ENCODE measurements around the gene LBP. TPM values are rescaled to one million over a fixed set of nuclear protein-coding genes. Genes with fewer than 3 reads are reported as not detected.

LBP gene
- total and polyA plus RNA-seq, 4 experiments from 2014 or later = not detected

- ChIA-PET POLR2A (ENCODE audit: partially characterized antibody) (no interaction called here), CTCF (ENCODE audit: partially characterized antibody) (no interaction called here)
- Mint-ChIP-seq H3K36me3 (no peaks in the 10 kb centered on the region), H3K27ac (peak overlapping the region in 1 of 7 donors; percentile 35), H3K4me3 (no peak overlapping the region), H3K9me3 (peaks cover 2 to 18% (median 9%) of the 10 kb centered on the region in 8 donors), H3K4me1 (no peaks in the 10 kb centered on the region), H3K27me3 (peaks cover 18 to 25% of the 10 kb centered on the region in 2 donors)
- H3K36me3 ChIP-seq (ENCODE audit: insufficient read depth, low read length) = no peaks in the 10 kb centered on the region
- no peaks in the 10 kb centered on the region for H3K9me3 ChIP-seq (ENCODE audit: control insufficient read depth in 1 of 2, low read length in 2 of 2)
- H3K27ac ChIP-seq (ENCODE audit: low read depth, low read length) = no peak overlapping the region
- H3K4me1 ChIP-seq (ENCODE audit: insufficient read depth, low read length) = no peaks in the 10 kb centered on the region
- H3K4me3 ChIP-seq (ENCODE audit: low read length in 2 of 2) = no peak overlapping the region
- no peak for DNase-seq
- intact Hi-C loops (cut with micrococcal nuclease) = no loop called here
- H3K27me3 ChIP-seq (ENCODE audit: insufficient read depth, low read length) = no peaks in the 10 kb centered on the region
Measured at GRCh38 chr20:38340693-38341092, 5.6 kb upstream of the LBP start.

GRCh38 chr20:38342216-38342615 lies 4.1 kb upstream of the LBP start:
- H3K27ac ChIP-seq (ENCODE audit: low read depth, low read length) = no peak overlapping the region

GRCh38 chr20:38342713-38343310 lies 3.5 kb upstream of the LBP start:
- H3K27me3 Mint-ChIP-seq = peaks cover 7 to 17% of the 10 kb centered on the region in 2 donors
- intact Hi-C loops (cut with micrococcal nuclease) = no loop called here
- no peak overlapping the region for H3K4me3 ChIP-seq (ENCODE audit: low read length in 2 of 2)
- ChIA-PET CTCF (ENCODE audit: partially characterized antibody) (no interaction called here), POLR2A (ENCODE audit: partially characterized antibody) (no interaction called here)
- no peaks in the 10 kb centered on the region for H3K27me3 ChIP-seq (ENCODE audit: insufficient read depth, low read length)
- H3K4me3 Mint-ChIP-seq = no peak overlapping the region
- no peaks in the 10 kb centered on the region for H3K9me3 ChIP-seq (ENCODE audit: control insufficient read depth in 1 of 2, low read length in 2 of 2)
- H3K27ac Mint-ChIP-seq = no peak overlapping the region
- no peaks in the 10 kb centered on the region for H3K36me3 Mint-ChIP-seq
- no peaks in the 10 kb centered on the region for H3K4me1 Mint-ChIP-seq
- no peaks in the 10 kb centered on the region for H3K36me3 ChIP-seq (ENCODE audit: insufficient read depth, low read length)
- H3K27ac ChIP-seq (ENCODE audit: low read depth, low read length) = no peak overlapping the region
- H3K9me3 Mint-ChIP-seq = peaks cover 2 to 9% (median 4%) of the 10 kb centered on the region in 8 donors
- H3K4me1 ChIP-seq (ENCODE audit: insufficient read depth, low read length) = no peaks in the 10 kb centered on the region
- no peak for DNase-seq

More at GRCh38 chr20:38342216-38342615, 4.1 kb upstream of the LBP start:
- H3K9me3 ChIP-seq (ENCODE audit: control insufficient read depth in 1 of 2, low read length in 2 of 2) = no peaks in the 10 kb centered on the region
- no peak overlapping the region for H3K4me3 Mint-ChIP-seq
- CTCF ChIA-PET (ENCODE audit: partially characterized antibody) = no interaction called here
- no peak for DNase-seq
- H3K36me3 ChIP-seq (ENCODE audit: insufficient read depth, low read length) = no peaks in the 10 kb centered on the region
- H3K4me1 Mint-ChIP-seq = no peaks in the 10 kb centered on the region
- peaks cover 9 to 17% of the 10 kb centered on the region in 2 donors for H3K27me3 Mint-ChIP-seq
- POLR2A ChIA-PET (ENCODE audit: partially characterized antibody) = no interaction called here
- H3K4me3 ChIP-seq (ENCODE audit: low read length in 2 of 2) = no peak overlapping the region
- no peak overlapping the region for H3K27ac Mint-ChIP-seq
- peaks cover 2 to 15% (median 7%) of the 10 kb centered on the region in 8 donors for H3K9me3 Mint-ChIP-seq
- intact Hi-C loops (cut with micrococcal nuclease) = no loop called here
- H3K36me3 Mint-ChIP-seq = no peaks in the 10 kb centered on the region
- H3K27me3 ChIP-seq (ENCODE audit: insufficient read depth, low read length) = no peaks in the 10 kb centered on the region
- H3K4me1 ChIP-seq (ENCODE audit: insufficient read depth, low read length) = no peaks in the 10 kb centered on the region

- no peak overlapping the region for H3K27ac Mint-ChIP-seq
- Histone ChIP-seq H3K36me3 (ENCODE audit: insufficient read depth, low read length) (no peaks in the 10 kb centered on the region), H3K27ac (ENCODE audit: low read depth, low read length) (no peak overlapping the region), H3K27me3 (ENCODE audit: insufficient read depth, low read length) (no peaks in the 10 kb centered on the region), H3K4me1 (ENCODE audit: insufficient read depth, low read length) (no peaks in the 10 kb centered on the region), H3K9me3 (ENCODE audit: control insufficient read depth in 1 of 2, low read length in 2 of 2) (no peaks in the 10 kb centered on the region), H3K4me3 (ENCODE audit: low read length in 2 of 2) (no peak overlapping the region)
- no peak for DNase-seq
- H3K4me1 Mint-ChIP-seq = no peaks in the 10 kb centered on the region
- H3K4me3 Mint-ChIP-seq = no peak overlapping the region
- H3K27me3 Mint-ChIP-seq = peaks cover 4 to 14% of the 10 kb centered on the region in 2 donors
- intact Hi-C loops (cut with micrococcal nuclease) = no loop called here
- peaks cover 0 to 5% (median 0%) of the 10 kb centered on the region in 8 donors for H3K9me3 Mint-ChIP-seq
- POLR2A ChIA-PET (ENCODE audit: partially characterized antibody) = no interaction called here
- H3K36me3 Mint-ChIP-seq = no peaks in the 10 kb centered on the region
- CTCF ChIA-PET (ENCODE audit: partially characterized antibody) = no interaction called here
Measured at GRCh38 chr20:38343311-38344106, 2.8 kb upstream of the LBP start.

- CTCF ChIA-PET (ENCODE audit: partially characterized antibody) = no interaction called here
- intact Hi-C loops (cut with micrococcal nuclease) = no loop called here
- POLR2A ChIA-PET (ENCODE audit: partially characterized antibody) = no interaction called here
Measured at GRCh38 chr20:38344107-38344701, 2.1 kb upstream of the LBP start.

GRCh38 chr20:38345643-38346042 lies 639 bp upstream of the LBP start:
- H3K9me3 ChIP-seq (ENCODE audit: control insufficient read depth in 1 of 2, low read length in 2 of 2) = no peaks in the 10 kb centered on the region
- H3K27ac ChIP-seq (ENCODE audit: low read depth, low read length) = no peak overlapping the region
- H3K4me1 ChIP-seq (ENCODE audit: insufficient read depth, low read length) = no peaks in the 10 kb centered on the region
- Mint-ChIP-seq H3K27ac (no peak overlapping the region), H3K4me1 (no peaks in the 10 kb centered on the region), H3K36me3 (no peaks in the 10 kb centered on the region), H3K27me3 (peaks cover 4 to 5% of the 10 kb centered on the region in 2 donors), H3K9me3 (no peaks in the 10 kb centered on the region), H3K4me3 (no peak overlapping the region)
- H3K4me3 ChIP-seq (ENCODE audit: low read length in 2 of 2) = no peak overlapping the region
- H3K27me3 ChIP-seq (ENCODE audit: insufficient read depth, low read length) = no peaks in the 10 kb centered on the region
- CTCF ChIA-PET (ENCODE audit: partially characterized antibody) = no interaction called here
- no peaks in the 10 kb centered on the region for H3K36me3 ChIP-seq (ENCODE audit: insufficient read depth, low read length)
- intact Hi-C loops (cut with micrococcal nuclease) = no loop called here
- POLR2A ChIA-PET (ENCODE audit: partially characterized antibody) = no interaction called here
- no peak for DNase-seq

More at GRCh38 chr20:38344107-38344701, 2.1 kb upstream of the LBP start:
- H3K27me3 ChIP-seq (ENCODE audit: insufficient read depth, low read length) = no peaks in the 10 kb centered on the region
- Mint-ChIP-seq H3K27me3 (peaks cover 5 to 12% of the 10 kb centered on the region in 2 donors), H3K4me3 (no peak overlapping the region), H3K36me3 (no peaks in the 10 kb centered on the region), H3K9me3 (peaks cover 0 to 2% (median 0%) of the 10 kb centered on the region in 8 donors), H3K4me1 (no peaks in the 10 kb centered on the region), H3K27ac (no peak overlapping the region)
- no peak overlapping the region for H3K4me3 ChIP-seq (ENCODE audit: low read length in 2 of 2)
- no peaks in the 10 kb centered on the region for H3K4me1 ChIP-seq (ENCODE audit: insufficient read depth, low read length)
- H3K36me3 ChIP-seq (ENCODE audit: insufficient read depth, low read length) = no peaks in the 10 kb centered on the region
- no peak overlapping the region for H3K27ac ChIP-seq (ENCODE audit: low read depth, low read length)
- H3K9me3 ChIP-seq (ENCODE audit: control insufficient read depth in 1 of 2, low read length in 2 of 2) = no peaks in the 10 kb centered on the region
- no peak for DNase-seq

GRCh38 chr20:38346741-38347140 lies 459 bp downstream of the LBP start:
- no peak overlapping the region for H3K4me3 ChIP-seq (ENCODE audit: low read length in 2 of 2)
- intact Hi-C loops (cut with micrococcal nuclease) = no loop called here
- H3K9me3 Mint-ChIP-seq = no peaks in the 10 kb centered on the region
- H3K4me1 Mint-ChIP-seq = peaks cover 0 to 3% (median 0%) of the 10 kb centered on the region in 4 donors
- no peaks in the 10 kb centered on the region for H3K36me3 Mint-ChIP-seq
- CTCF ChIA-PET (ENCODE audit: partially characterized antibody) = no interaction called here
- no peaks in the 10 kb centered on the region for H3K4me1 ChIP-seq (ENCODE audit: insufficient read depth, low read length)
- H3K9me3 ChIP-seq (ENCODE audit: control insufficient read depth in 1 of 2, low read length in 2 of 2) = no peaks in the 10 kb centered on the region
- H3K4me3 Mint-ChIP-seq = no peak overlapping the region
- POLR2A ChIA-PET (ENCODE audit: partially characterized antibody) = no interaction called here
- no peaks in the 10 kb centered on the region for H3K36me3 ChIP-seq (ENCODE audit: insufficient read depth, low read length)
- peaks cover 3 to 4% of the 10 kb centered on the region in 2 donors for H3K27me3 Mint-ChIP-seq
- no peaks in the 10 kb centered on the region for H3K27me3 ChIP-seq (ENCODE audit: insufficient read depth, low read length)
- DNase-seq = no peak
- H3K27ac Mint-ChIP-seq = no peak overlapping the region
- H3K27ac ChIP-seq (ENCODE audit: low read depth, low read length) = no peak overlapping the region

Measured in CD4-positive, alpha-beta memory T cell (primary cell).